GM18520 (cell line): ENCODE measurements around the gene EMX2.

Source experiments
- ATAC-seq: cut with Tn5 transposase; IDR thresholded peaks from one replicate; pipeline ENCODE4 v1.9.1; 2021; ENCODE audit not compliant: unreplicated experiment

Gene EMX2

DNA sequence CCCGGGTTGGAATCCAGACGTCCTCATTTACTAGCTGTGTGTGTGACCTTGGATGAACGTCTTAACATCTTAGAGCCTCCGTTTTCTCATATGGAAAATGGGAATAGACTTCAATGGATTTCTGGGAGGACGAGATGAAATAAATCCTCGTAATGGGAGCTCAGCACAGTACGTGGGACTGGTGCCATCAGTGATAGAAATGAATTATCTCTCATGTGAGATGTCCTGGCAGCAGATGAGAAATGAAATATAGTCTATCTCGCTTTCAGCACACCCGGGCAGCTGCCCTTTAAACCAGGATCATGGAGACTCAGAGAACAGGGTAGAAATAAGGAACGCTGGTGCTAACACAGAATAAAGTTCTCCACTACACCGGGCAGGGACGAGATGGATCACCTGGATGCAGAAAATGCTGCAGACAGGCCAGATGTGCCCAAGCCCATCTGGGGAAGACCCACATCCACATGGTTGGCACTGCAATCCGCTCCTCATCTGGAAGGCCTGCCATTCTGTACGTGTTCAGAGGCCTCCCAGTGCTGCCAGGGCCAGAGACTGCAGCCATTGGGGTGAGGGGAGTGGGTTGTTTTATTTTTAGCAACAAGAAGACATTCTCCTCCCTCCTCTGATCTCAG is 11.1 kb upstream of the EMX2 start:
- ATAC-seq: no peak

- no peak for ATAC-seq
These were observed 10.6 kb upstream of the EMX2 start for GRCh38 chr10:117532003-117532385.

DNA sequence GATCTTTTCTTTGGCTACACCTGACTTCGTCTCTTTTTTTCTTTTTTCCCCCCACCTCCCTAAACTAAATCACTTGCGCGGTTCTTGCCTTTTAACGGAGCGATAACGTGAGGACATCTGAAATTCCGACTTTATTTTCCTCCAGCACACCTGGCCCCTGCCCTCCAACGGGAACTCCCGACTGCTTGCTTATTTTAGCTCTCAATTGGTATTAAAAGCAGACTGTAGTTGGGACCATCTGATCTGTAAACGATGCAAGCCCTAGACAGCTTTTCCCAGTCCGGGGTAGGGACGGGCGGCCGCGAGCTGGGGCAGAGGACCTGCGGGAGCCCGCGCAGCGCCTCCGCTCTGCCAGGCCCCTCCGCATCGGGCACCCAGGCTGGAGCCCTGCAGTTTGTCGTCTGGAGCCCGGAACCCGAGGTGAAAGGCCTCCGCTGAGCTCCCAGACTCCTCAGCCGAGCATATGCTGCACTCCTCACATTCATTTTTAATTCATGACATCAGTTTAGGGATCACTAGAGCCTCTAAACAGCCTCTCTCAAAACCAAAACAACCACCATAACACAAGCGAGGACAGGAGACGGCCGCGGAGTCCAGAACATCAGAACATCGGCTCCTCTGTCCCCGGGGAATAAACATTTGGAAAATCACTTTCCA is 10.0 kb upstream of the EMX2 start:
- no peak for ATAC-seq

DNA sequence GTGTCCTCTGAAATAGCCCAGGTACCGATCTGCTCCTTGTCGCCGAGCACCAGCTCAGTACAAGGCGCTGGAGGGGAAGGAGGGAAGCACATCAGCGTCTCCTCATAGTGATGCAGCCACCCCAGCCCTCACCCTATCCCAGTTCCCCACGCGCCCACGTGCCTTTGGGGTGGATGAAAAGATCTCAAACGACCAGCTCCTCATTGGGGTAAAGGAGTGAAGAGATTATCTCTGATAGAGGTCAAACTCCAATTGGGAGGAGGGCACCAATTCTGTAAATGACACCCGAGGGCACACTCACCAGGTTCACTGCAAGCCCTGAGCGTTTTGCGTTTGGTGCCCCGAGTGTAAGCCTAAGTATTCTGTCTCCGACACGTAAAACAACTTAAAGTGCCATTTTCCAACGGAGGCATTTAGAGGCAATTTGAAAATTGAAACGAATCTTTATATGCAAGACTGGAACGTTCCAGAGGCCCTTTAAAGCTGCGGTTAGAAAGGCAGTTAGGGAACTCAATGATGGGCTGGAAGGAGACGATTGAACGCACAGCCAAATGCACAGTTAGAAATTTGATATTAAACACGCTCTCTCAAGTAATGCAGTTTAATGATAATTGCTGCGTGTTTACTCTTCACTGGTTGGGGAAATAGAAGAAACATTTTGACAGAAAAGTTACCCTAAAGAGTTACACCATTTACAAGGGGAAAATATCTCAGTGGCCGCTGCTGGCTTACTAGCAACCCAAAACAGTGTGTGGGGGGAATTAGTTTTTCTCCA is 8.9 kb upstream of the EMX2 start:
- no peak for ATAC-seq

- ATAC-seq: no peak
These were observed 7.9 kb upstream of the EMX2 start for GRCh38 chr10:117534321-117535297.

DNA sequence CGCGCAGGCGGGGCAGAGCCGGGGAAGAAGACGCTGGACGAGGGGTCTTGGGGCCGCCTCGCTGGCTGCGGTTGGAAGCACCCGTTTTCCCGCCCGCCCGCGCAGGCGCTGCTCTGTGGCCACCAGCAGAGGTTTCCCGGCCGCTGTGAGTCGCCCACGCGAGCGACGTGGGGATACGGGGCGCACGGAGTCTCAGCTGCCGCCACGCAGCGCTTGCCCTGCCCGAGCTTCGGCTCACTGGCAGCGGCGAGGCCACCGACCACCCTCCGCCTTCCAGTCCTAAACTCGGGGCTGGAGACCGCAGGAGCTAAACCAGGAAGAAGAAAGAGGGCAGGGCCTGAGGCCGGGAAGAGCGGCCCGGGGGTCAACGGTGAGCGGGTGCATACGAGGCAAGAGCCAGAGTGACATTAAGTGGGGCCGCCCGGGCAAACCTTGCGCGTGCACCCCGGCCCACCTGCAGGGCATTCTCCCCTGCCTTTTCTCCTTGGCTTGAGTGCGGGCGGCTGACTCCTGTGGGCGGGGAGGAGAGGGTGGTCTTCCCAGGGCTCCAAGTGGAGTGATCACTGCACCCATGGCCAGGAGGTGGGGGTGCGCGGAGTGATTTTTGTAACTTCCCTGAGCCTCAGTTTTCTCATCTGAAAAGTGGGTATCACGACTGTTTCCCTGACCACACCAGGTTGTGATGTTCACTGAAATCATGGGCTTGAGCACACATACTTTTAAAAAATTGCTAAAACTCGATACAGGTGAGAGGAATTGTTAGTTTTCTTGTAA is 7.1 kb upstream of the EMX2 start:
- ATAC-seq: no peak

DNA sequence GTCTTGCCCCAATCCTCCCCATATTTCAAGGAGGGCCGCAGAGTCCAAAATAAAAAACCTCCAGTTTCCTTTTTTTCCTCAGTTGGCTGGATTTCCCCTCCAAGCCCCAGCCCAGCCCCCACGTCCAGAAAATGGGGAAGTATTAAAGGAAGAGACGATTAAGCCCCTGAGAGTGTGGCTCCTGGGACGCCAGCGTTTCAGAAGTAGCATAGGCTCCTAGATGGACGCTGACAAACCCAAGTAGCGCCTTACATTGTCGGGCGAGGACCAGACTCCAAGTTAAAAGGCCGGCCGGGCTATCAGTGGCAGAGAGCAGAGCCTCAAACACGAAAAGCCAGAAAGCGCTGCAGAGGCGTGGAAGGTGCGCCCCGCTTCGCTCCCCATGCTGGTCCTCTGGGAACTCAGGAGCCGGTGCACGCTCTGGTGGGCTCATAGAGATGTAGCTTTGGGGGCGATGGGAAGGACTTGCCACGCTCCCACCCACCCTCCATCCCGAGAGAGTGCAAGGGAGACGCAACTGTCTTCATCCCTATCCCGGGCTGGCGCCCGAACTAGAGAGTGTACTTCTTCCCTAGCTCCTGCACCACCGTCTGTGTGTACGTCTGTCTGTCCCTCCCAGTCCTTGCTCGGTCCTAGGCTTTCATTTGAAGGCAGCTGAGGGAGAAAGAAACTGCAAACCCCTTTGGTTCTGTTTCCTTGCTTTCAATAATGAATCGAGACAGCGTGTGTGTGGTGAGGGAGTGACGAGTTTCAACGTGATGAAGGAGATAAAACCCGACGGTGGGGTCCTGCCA is 6.3 kb upstream of the EMX2 start:
- no peak for ATAC-seq

- no peak for ATAC-seq
These were observed 5.6 kb upstream of the EMX2 start for GRCh38 chr10:117536866-117537435.

- ATAC-seq: no peak
These were observed 5.1 kb upstream of the EMX2 start for GRCh38 chr10:117537436-117537903.

DNA sequence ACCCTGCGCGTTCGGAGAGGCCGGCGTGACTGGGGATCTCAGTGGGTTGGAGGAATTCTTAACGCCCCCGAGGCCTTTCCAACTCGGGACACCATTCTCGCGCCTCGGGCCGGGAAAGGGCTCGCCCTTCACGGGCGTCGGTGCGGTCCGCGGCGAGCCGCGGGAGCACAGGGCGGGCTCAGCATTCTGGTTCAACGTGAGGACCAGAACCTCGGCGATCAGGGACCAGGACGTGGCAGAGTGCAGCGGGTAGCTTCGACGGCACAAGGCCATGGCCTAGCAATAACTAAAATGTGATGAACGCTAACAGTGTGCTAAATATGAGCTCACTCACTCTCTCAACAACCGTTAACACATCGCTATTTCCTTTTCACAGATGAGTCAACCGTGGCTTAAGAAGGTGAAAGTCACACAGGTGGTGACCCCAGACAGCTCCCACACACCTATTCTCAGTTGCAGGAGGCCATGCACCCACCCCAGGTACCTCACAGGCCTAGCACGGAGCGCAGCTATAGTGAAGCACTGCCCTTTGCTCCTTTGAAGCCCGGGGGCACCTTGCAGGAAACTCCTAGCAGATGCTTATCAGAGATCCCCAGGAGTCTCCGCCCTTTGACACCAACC is 4.5 kb upstream of the EMX2 start:
- ATAC-seq: peak; percentile 63

GRCh38 chr10:117539361-117539773 is 3.2 kb upstream of the EMX2 start:
- ATAC-seq: no peak

DNA sequence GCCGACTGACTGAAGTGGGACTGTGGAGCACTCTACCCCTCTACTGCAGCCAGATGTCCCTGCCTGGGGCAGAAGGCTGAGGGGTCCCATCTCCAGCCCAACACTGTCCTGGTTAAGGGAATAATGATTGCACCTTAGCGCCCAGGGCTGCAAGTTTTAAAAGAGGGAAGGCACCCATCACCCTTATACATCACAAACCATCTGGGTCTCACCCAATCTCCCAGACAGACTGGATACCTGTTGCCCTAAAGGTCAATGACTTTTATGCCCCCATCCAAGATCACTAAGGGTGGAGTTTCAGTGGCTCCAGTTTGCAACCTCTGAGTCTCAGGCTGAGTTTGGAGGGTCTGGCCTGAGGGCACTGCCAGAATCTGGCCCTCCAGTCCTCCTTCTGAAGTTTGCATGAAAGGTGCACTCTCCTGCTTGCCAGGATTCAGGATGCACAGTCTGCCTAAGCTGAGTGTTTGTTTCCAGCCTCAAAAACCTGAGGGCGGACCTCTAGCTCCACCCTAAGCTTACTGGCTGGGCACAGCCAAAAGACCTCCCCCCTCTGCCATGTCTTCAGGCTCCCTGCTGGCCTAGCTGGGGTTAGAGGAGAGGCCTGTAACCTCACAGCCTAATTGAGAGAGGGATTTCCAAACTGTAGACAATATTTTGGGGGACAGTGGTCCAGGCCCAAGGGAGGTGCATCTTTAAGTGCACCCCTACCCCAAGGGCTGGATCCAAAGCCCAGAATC is 2.5 kb upstream of the EMX2 start:
- ATAC-seq: no peak

DNA sequence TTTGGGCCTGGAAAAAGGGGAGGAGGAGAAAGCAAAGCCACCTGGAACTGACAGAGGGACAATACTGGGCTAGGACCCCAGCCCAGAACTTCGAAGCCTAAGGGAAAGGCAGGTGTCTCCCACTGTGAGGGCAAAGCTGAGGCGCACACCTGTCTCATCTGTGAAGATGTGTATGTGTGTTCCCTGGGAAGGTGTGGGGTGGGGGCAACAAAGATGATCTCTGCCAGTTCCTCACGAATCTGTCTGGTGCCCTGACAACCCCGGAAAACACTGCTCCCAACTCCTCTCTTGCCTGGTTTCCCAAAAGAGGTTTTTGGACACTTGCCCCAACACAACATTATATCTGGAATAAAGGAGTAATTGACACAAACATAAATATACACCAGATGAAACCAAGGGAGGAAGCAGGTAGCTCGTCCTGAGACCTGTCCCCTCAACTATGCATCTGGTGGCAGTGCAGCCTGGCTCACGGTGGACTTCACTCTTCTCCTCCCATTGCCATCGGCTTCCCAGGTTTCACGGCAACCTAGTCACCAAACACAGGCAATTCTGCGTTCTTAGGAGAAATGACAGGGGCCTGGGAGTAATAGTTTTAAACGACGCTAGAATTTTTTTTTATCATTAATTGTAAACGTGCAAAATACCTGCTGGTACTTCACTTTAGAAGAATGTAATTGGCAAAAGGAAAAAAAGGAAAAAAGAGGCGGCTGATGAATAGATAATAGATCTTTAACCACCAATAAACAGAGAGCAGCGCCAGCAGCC is 1.7 kb upstream of the EMX2 start:
- ATAC-seq: no peak

GRCh38 chr10:117541405-117541908 is 1.1 kb upstream of the EMX2 start:
- no peak for ATAC-seq

- no peak for ATAC-seq
These were observed 439 bp upstream of the EMX2 start for GRCh38 chr10:117541909-117542705.
